ENCODE data around the gene LEPROT. TPM values are rescaled to one million over a fixed set of nuclear protein-coding genes. Genes with fewer than 3 reads are reported as not detected.

The LEPROT gene
- total RNA-seq, 1 donor from 2014 or later: 54.5 TPM

GRCh38 chr1:65480684-65481405 lies 60.4 kb downstream of the LEPROT start:
- H3K9me3 Mint-ChIP-seq (ENCODE audit: low read depth): no peaks in the 10 kb centered on the region
- H3K4me3 Mint-ChIP-seq (ENCODE audit: low read depth): no peak overlapping the region
- H3K27ac Mint-ChIP-seq: no peak overlapping the region
- peaks cover 4% of the 10 kb centered on the region for H3K4me1 Mint-ChIP-seq (ENCODE audit: low read depth)
- H3K27me3 Mint-ChIP-seq: no peaks in the 10 kb centered on the region
- TF ChIP-seq CTCF (IDR thresholded peaks at IDR 0.05; ENCODE audit: unreplicated experiment): no peak
- no peak for DNase-seq (ENCODE audit: low spot score, unreplicated experiment)
- no peaks in the 10 kb centered on the region for H3K36me3 Mint-ChIP-seq (ENCODE audit: insufficient read depth)

GRCh38 chr1:65483993-65484754 lies 63.7 kb downstream of the LEPROT start:
- no peak for TF ChIP-seq CTCF (IDR thresholded peaks at IDR 0.05; ENCODE audit: unreplicated experiment)
- Mint-ChIP-seq H3K4me3 (ENCODE audit: low read depth) (no peak overlapping the region), H3K27me3 (no peaks in the 10 kb centered on the region), H3K9me3 (ENCODE audit: low read depth) (no peaks in the 10 kb centered on the region), H3K4me1 (ENCODE audit: low read depth) (peaks cover 4% of the 10 kb centered on the region), H3K36me3 (ENCODE audit: insufficient read depth) (no peaks in the 10 kb centered on the region), H3K27ac (no peak overlapping the region)
- DNase-seq (ENCODE audit: low spot score, unreplicated experiment): no peak

Other genes with a start within 250 kb of the LEPROT start
- 7.1 and 8.9 TPM in 2 replicates for gene DNAJC6, start 111.1 kb upstream of the LEPROT start, total RNA-seq
- 3.0 and 3.2 TPM in 2 replicates for gene LEPR, start within 50 bp of the LEPROT start, total RNA-seq